CD14-positive monocyte (primary cell): ENCODE measurements around the gene CEP85L. TPM values are rescaled to one million over a fixed set of nuclear protein-coding genes. Genes with fewer than 3 reads are reported as not detected.

Source experiments
- DNase-seq, 3 donors: peaks; one replicate each; pipeline ENCODE4 v3.0.0-alpha.2; 2011 to 2022
- H2AFZ ChIP-seq: 2 replicates; pipeline ENCODE4 v1.6.0; 2012; ENCODE audit warnings: mild to moderate bottlenecking, low read depth, low read length, inconsistent platforms; ENCODE audit not compliant: insufficient read depth, poor library complexity, severe bottlenecking
- H3K27ac ChIP-seq, 2 donors: 1 replicate in 1 of 2; 2 replicates in 1 of 2; pipeline ENCODE4 v1.5.1; 2012 to 2013; ENCODE audit warnings: low read length in 2 of 2, control low read depth in 1 of 2, inconsistent platforms in 1 of 2, low read depth in 1 of 2, mild to moderate bottlenecking in 1 of 2
- H3K27me3 ChIP-seq, 2 donors: one replicate each; pipeline versions ENCODE4 v1.6.0 to v1.6.1; 2011 to 2013; ENCODE audit warnings: low read length in 2 of 2; ENCODE audit not compliant: control insufficient read depth in 2 of 2, insufficient read depth in 2 of 2
- H3K36me3 ChIP-seq, 2 donors: replicated peaks in 1 of 2; 1 replicate in 1 of 2; 2 replicates in 1 of 2; pipeline versions ENCODE4 v1.5.1 to v1.6.1; 2012 to 2013; ENCODE audit warnings: low read length in 2 of 2, control low read depth in 1 of 2, inconsistent platforms in 1 of 2, mild to moderate bottlenecking in 1 of 2; ENCODE audit not compliant: insufficient read depth in 2 of 2, control insufficient read depth in 1 of 2
- H3K4me1 ChIP-seq, 2 donors: 1 replicate in 1 of 2; 2 replicates in 1 of 2; pipeline versions ENCODE4 v1.5.1 to v1.6.1; 2012 to 2013; ENCODE audit warnings: low read length in 2 of 2, control low read depth in 1 of 2, inconsistent platforms in 1 of 2, mild to moderate bottlenecking in 1 of 2, moderate library complexity in 1 of 2; ENCODE audit not compliant: insufficient read depth in 2 of 2, control insufficient read depth in 1 of 2
- H3K4me2 ChIP-seq: replicated peaks from 2 replicates; pipeline ENCODE3; 2012; ENCODE audit warnings: low read length, moderate library complexity, mild to moderate bottlenecking; ENCODE audit not compliant: poor library complexity, severe bottlenecking; ENCODE audit errors: extremely low read depth
- H3K4me3 ChIP-seq, 3 experiments: fragments of 200-600 bp in 1 of 3; sonication (generic) in 1 of 3; replicated peaks in 1 of 3; 1 replicate in 2 of 3; 2 replicates in 1 of 3; pipeline ENCODE4 v1.5.1; 2011 to 2013; ENCODE audit warnings: low read length in 3 of 3, mild to moderate bottlenecking in 3 of 3, control low read depth in 2 of 3, low read depth in 2 of 3, inconsistent platforms in 1 of 3, moderate library complexity in 1 of 3
- H3K79me2 ChIP-seq: 2 replicates; pipeline ENCODE4 v1.6.0; 2012; ENCODE audit warnings: mild to moderate bottlenecking, control low read depth, inconsistent platforms, low read length, moderate library complexity; ENCODE audit not compliant: insufficient read depth
- H3K9ac ChIP-seq: 2 replicates; pipeline ENCODE4 v1.6.0; 2017; ENCODE audit warnings: low read length, mild to moderate bottlenecking; ENCODE audit not compliant: insufficient read depth, poor library complexity, severe bottlenecking
- H3K9me3 ChIP-seq, 2 donors: replicated peaks in 1 of 2; 1 replicate in 1 of 2; 2 replicates in 1 of 2; pipeline versions ENCODE4 v1.5.1 to v1.6.1; 2012 to 2013; ENCODE audit warnings: low read length in 2 of 2, control low read depth in 1 of 2; ENCODE audit not compliant: control insufficient read depth in 1 of 2, insufficient read depth in 1 of 2
- H4K20me1 ChIP-seq: 2 replicates; pipeline ENCODE4 v1.6.0; 2012; ENCODE audit warnings: mild to moderate bottlenecking, low read length, control low read depth, moderate library complexity; ENCODE audit not compliant: insufficient read depth
- H3K27ac Mint-ChIP-seq, 7 donors: one replicate each; pipeline ENCODE4 v1.8.0; 2020; ENCODE audit warnings: mild to moderate bottlenecking in 7 of 7, mixed read lengths in 7 of 7, moderate library complexity in 6 of 7, inconsistent platforms in 2 of 7
- H3K27me3 Mint-ChIP-seq, 3 donors: one replicate each; pipeline ENCODE4 v1.8.0; 2021 to 2022; ENCODE audit warnings: low read depth in 3 of 3, mild to moderate bottlenecking in 3 of 3, mixed read lengths in 3 of 3, moderate library complexity in 3 of 3, inconsistent platforms in 1 of 3
- H3K36me3 Mint-ChIP-seq, 2 donors: one replicate each; pipeline ENCODE4 v1.8.0; 2020; ENCODE audit warnings: mixed read lengths in 2 of 2, inconsistent platforms in 1 of 2, mild to moderate bottlenecking in 1 of 2
- H3K4me1 Mint-ChIP-seq: one replicate; pipeline ENCODE4 v1.8.0; 2020; ENCODE audit warnings: mild to moderate bottlenecking, mixed read lengths
- H3K4me3 Mint-ChIP-seq, 2 donors: one replicate each; pipeline ENCODE4 v1.8.0; 2020; ENCODE audit warnings: mild to moderate bottlenecking in 2 of 2, mixed read lengths in 2 of 2, moderate library complexity in 1 of 2
- H3K9me3 Mint-ChIP-seq, 7 donors: one replicate each; pipeline ENCODE4 v1.8.0; 2020 to 2022; ENCODE audit warnings: mixed read lengths in 7 of 7, mild to moderate bottlenecking in 6 of 7, moderate library complexity in 6 of 7, inconsistent platforms in 2 of 7
- CTCF ChIP-seq: fragments of 200-600 bp; IDR thresholded peaks from one replicate; pipeline ENCODE4 v1.8.0; 2022; ENCODE audit warnings: antibody characterized with exemption, mild to moderate bottlenecking
- WGBS: methylation state at CpG from one replicate; pipeline ENCODE4 v1.1.5; 2013; ENCODE audit warnings: missing lambda C conversion rate; ENCODE audit not compliant: insufficient coverage; 5-methylcytosine and 5-hydroxymethylcytosine counted together
- intact Hi-C, 2 donors: fragments of 100-400 bp; cut with micrococcal nuclease; formaldehyde crosslinking; loops; one replicate each; pipeline versions ENCODE4 v1.15.0 to v1.15.1; 2023
- polyA plus RNA-seq, 3 donors: library from polyadenylated mRNA; depleted of rRNA in 1 of 3; unstranded in 2 of 3; stranded (reverse) in 1 of 3; fragments of 300-500 nt in 2 of 3; fragments of >200 nt in 1 of 3; fragmentation: Illumina TruSeq in 2 of 3; gene quantifications; 1 replicate in 2 of 3; 2 replicates in 1 of 3; pipeline ENCODE4 v1.2.3, GENCODE V29; 2012 to 2021

CEP85L gene
- polyA plus RNA-seq, 3 donors: 14.9 to 38.3 (median 19.6) TPM

DNA sequence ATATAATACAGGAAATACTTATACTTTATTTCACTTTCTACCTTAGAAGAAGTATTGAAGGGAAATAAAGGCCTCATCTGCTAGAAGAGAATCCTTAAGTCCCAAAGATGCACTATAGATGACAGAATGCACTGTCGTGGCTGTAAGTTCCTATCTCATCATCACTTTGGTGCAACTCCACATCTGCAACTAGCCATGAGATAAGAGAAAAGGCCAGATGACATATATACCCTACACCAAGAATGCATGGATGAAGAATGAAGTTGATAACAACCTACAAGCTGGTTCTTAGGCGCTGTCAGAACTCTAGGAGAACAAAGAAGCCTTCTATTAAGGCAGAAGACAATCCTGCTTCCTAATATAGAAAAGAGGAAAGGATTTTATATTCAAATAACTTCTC is 114.9 kb downstream of the CEP85L start:
- no peak overlapping the region for H3K9ac ChIP-seq
- Mint-ChIP-seq H3K36me3 (peaks cover 2 to 10% of the 10 kb centered on the region in 2 donors), H3K4me1 (no peaks in the 10 kb centered on the region), H3K27ac (no peak overlapping the region), H3K4me3 (no peak overlapping the region), H3K27me3 (no peaks in the 10 kb centered on the region), H3K9me3 (no peaks in the 10 kb centered on the region)
- no peak overlapping the region for H2AFZ ChIP-seq
- peaks cover 90% of the 10 kb centered on the region for H4K20me1 ChIP-seq
- H3K4me2 ChIP-seq: no peak overlapping the region
- H3K79me2 ChIP-seq: no peaks in the 10 kb centered on the region
- no peaks in the 10 kb centered on the region for H3K4me1 ChIP-seq
- H3K4me3 ChIP-seq: no peak overlapping the region
- intact Hi-C loops: no loop called here
- H3K27me3 ChIP-seq: no peaks in the 10 kb centered on the region
- H3K9me3 ChIP-seq: no peaks in the 10 kb centered on the region
- no CpG with 5 or more reads among the region's 2 CpGs for WGBS
- no peak for DNase-seq
- no peak overlapping the region for H3K27ac ChIP-seq
- TF ChIP-seq CTCF: no peak
- H3K36me3 ChIP-seq: no peaks in the 10 kb centered on the region

- H3K79me2 ChIP-seq: no peaks in the 10 kb centered on the region
- Mint-ChIP-seq H3K27me3 (no peaks in the 10 kb centered on the region), H3K36me3 (peaks cover 3 to 10% of the 10 kb centered on the region in 2 donors), H3K4me3 (no peak overlapping the region), H3K27ac (no peak overlapping the region), H3K4me1 (no peaks in the 10 kb centered on the region), H3K9me3 (peaks cover 0 to 5% (median 0%) of the 10 kb centered on the region in 7 donors)
- H3K36me3 ChIP-seq: no peaks in the 10 kb centered on the region
- H2AFZ ChIP-seq: no peak overlapping the region
- H3K4me3 ChIP-seq: no peak overlapping the region
- H3K27ac ChIP-seq: no peak overlapping the region
- no peak for TF ChIP-seq CTCF
- H3K9ac ChIP-seq: no peak overlapping the region
- WGBS: no CpG with 5 or more reads among the region's 6 CpGs
- no peaks in the 10 kb centered on the region for H3K4me1 ChIP-seq
- H3K4me2 ChIP-seq: no peak overlapping the region
- H4K20me1 ChIP-seq: peaks cover 93% of the 10 kb centered on the region
- no peak for DNase-seq
- H3K27me3 ChIP-seq: no peaks in the 10 kb centered on the region
- no peaks in the 10 kb centered on the region for H3K9me3 ChIP-seq
- intact Hi-C loops: no loop called here
Measured at GRCh38 chr6:118535176-118535844, 116.1 kb downstream of the CEP85L start.
